H1 (cell line): Measurements from ENCODE around the gene MAGEA9B. TPM values are rescaled to one million over a fixed set of nuclear protein-coding genes. Genes with fewer than 3 reads are reported as not detected.

Experiments used
- CTCF ChIA-PET: fragments of 300-600 bp; sonication (Branson Sonifier 250); formaldehyde crosslinking; loops from one replicate; lab custom pipeline; 2021; ENCODE audit not compliant: partially characterized antibody; lab: Charles Lee
- POLR2A ChIA-PET: fragments of 300-600 bp; sonication (Branson Sonifier 250); formaldehyde crosslinking; loops from one replicate; lab custom pipeline; 2021; ENCODE audit warnings: inconsistent platforms; ENCODE audit not compliant: partially characterized antibody; lab: Charles Lee
- DNase-seq, 2 experiments: peaks; one replicate each; pipeline versions ENCODE4 v3.0.0 to v3.0.0-alpha.2; 2010 to 2022; ENCODE audit warnings: low spot score in 2 of 2, low read depth in 1 of 2, mixed read lengths in 1 of 2
- FAIRE-seq: peaks from 2 replicates; lab custom pipeline; 2011; peaks lifted over from hg19 to GRCh38; lab: Jason Lieb, UNC
- H2AFZ ChIP-seq: 2 replicates; pipeline ENCODE4 v1.8.1; 2012; ENCODE audit warnings: low read length, inconsistent platforms
- H2AK5ac ChIP-seq: 2 replicates; pipeline ENCODE4 v1.6.1; 2013; ENCODE audit warnings: low read depth, low read length
- H2BK120ac ChIP-seq: replicated peaks from 2 replicates; pipeline ENCODE3; 2013; ENCODE audit warnings: low read depth, low read length, inconsistent platforms
- H2BK12ac ChIP-seq: 2 replicates; pipeline ENCODE4 v1.6.1; 2013; ENCODE audit warnings: low read depth, low read length
- H2BK15ac ChIP-seq: 2 replicates; pipeline ENCODE4 v1.6.1; 2013; ENCODE audit warnings: low read length
- H2BK20ac ChIP-seq: 2 replicates; pipeline ENCODE4 v1.6.1; 2013; ENCODE audit warnings: low read length
- H2BK5ac ChIP-seq: 2 replicates; pipeline ENCODE4 v1.6.1; 2013; ENCODE audit warnings: low read depth, low read length
- H3K14ac ChIP-seq: 2 replicates; pipeline ENCODE4 v1.6.1; 2013; ENCODE audit warnings: inconsistent platforms; ENCODE audit not compliant: insufficient read length
- H3K18ac ChIP-seq: 2 replicates; pipeline ENCODE4 v1.6.1; 2013; ENCODE audit warnings: low read length; ENCODE audit errors: extremely low read depth
- H3K23ac ChIP-seq: 2 replicates; pipeline ENCODE4 v1.6.1; 2013; ENCODE audit warnings: inconsistent platforms; ENCODE audit not compliant: insufficient read length
- H3K23me2 ChIP-seq: 2 replicates; pipeline ENCODE4 v1.6.1; 2013; ENCODE audit warnings: low read depth, low read length
- H3K27ac ChIP-seq: 2 replicates; pipeline ENCODE4 v1.6.1; 2011; ENCODE audit warnings: low read depth, low read length, inconsistent platforms
- H3K27me3 ChIP-seq, 4 experiments: replicated peaks in 1 of 4; 1 replicate in 1 of 4; 2 replicates in 3 of 4; pipeline versions ENCODE4 v1.6.1 to v1.8.1; 2011 to 2013; ENCODE audit warnings: low read length in 3 of 4, mild to moderate bottlenecking in 3 of 4, inconsistent platforms in 2 of 4, mixed read lengths in 2 of 4, moderate library complexity in 1 of 4; ENCODE audit not compliant: control insufficient read depth in 3 of 4, insufficient read depth in 3 of 4; ENCODE audit errors: extremely low read depth in 1 of 4
- H3K36me3 ChIP-seq, 4 experiments: 2 replicates each; pipeline versions ENCODE4 v1.6.1 to v1.8.1; 2011 to 2013; ENCODE audit warnings: mild to moderate bottlenecking in 4 of 4, low read length in 3 of 4, moderate library complexity in 2 of 4, control low read depth in 1 of 4, inconsistent platforms in 1 of 4; ENCODE audit not compliant: insufficient read depth in 4 of 4, control insufficient read depth in 2 of 4
- H3K4ac ChIP-seq: replicated peaks from 2 replicates; pipeline ENCODE3; 2013; ENCODE audit warnings: low read length, low read depth, mixed read lengths, inconsistent platforms; ENCODE audit not compliant: insufficient read length
- H3K4me1 ChIP-seq, 4 experiments: replicated peaks in 1 of 4; 1 replicate in 1 of 4; 2 replicates in 3 of 4; pipeline versions ENCODE4 v1.6.1 to v1.8.1; 2011 to 2013; ENCODE audit warnings: low read length in 3 of 4, inconsistent platforms in 2 of 4, mixed read lengths in 1 of 4; ENCODE audit not compliant: insufficient read depth in 4 of 4, control insufficient read depth in 3 of 4
- H3K4me2 ChIP-seq, 2 experiments: 2 replicates each; pipeline versions ENCODE4 v1.6.1 to v1.8.1; 2011 to 2013; ENCODE audit warnings: low read depth in 2 of 2, low read length in 2 of 2, control low read depth in 1 of 2, inconsistent platforms in 1 of 2, mild to moderate bottlenecking in 1 of 2; ENCODE audit not compliant: insufficient read depth in 1 of 2
- H3K4me3 ChIP-seq, 4 experiments: fragments of 200-600, 300-600 bp in 1 of 4; sonication (generic), shearing (Covaris generic), sonication (Bioruptor Twin) in 1 of 4; 2 replicates each; pipeline versions ENCODE4 v1.5.1 to v1.8.1; 2011 to 2016; ENCODE audit warnings: low read length in 4 of 4, low read depth in 3 of 4, control low read depth in 2 of 4, inconsistent platforms in 2 of 4, mild to moderate bottlenecking in 2 of 4, mixed read lengths in 1 of 4, moderate library complexity in 1 of 4; ENCODE audit not compliant: insufficient read depth in 2 of 4; ENCODE audit errors: extremely low read depth in 1 of 4
- H3K56ac ChIP-seq: replicated peaks from 2 replicates; pipeline ENCODE3; 2013; ENCODE audit warnings: low read depth, mild to moderate bottlenecking, mixed read lengths, low read length, inconsistent platforms; ENCODE audit not compliant: insufficient read length
- H3K79me1 ChIP-seq: 2 replicates; pipeline ENCODE4 v1.6.1; 2013; ENCODE audit warnings: low read depth, low read length, control low read depth
- H3K79me2 ChIP-seq, 2 experiments: 2 replicates each; pipeline versions ENCODE4 v1.6.1 to v1.8.1; 2012 to 2013; ENCODE audit warnings: low read length in 2 of 2, mild to moderate bottlenecking in 2 of 2, inconsistent platforms in 1 of 2; ENCODE audit not compliant: insufficient read depth in 2 of 2, control insufficient read depth in 1 of 2
- H3K9ac ChIP-seq, 4 experiments: replicated peaks in 1 of 4; 1 replicate in 1 of 4; 2 replicates in 3 of 4; pipeline versions ENCODE4 v1.6.1 to v1.8.1; 2011 to 2013; ENCODE audit warnings: low read depth in 3 of 4, low read length in 3 of 4, control low read depth in 2 of 4, mild to moderate bottlenecking in 2 of 4, moderate library complexity in 2 of 4, inconsistent platforms in 1 of 4; ENCODE audit errors: extremely low read depth in 1 of 4
- H3K9me3 ChIP-seq, 2 experiments: 2 replicates each; pipeline versions ENCODE4 v1.6.1 to v1.8.1; 2012 to 2013; ENCODE audit warnings: mild to moderate bottlenecking in 2 of 2, moderate library complexity in 2 of 2, control low read depth in 1 of 2, inconsistent platforms in 1 of 2, low read depth in 1 of 2, low read length in 1 of 2, mixed read lengths in 1 of 2; ENCODE audit not compliant: insufficient read depth in 2 of 2
- H4K20me1 ChIP-seq, 2 experiments: replicated peaks in 1 of 2; 2 replicates each; pipeline versions ENCODE3 to v1.8.1; 2011 to 2013; ENCODE audit warnings: inconsistent platforms in 2 of 2, low read length in 2 of 2, mild to moderate bottlenecking in 1 of 2; ENCODE audit not compliant: insufficient read depth in 2 of 2, control insufficient read depth in 1 of 2
- H4K5ac ChIP-seq: 2 replicates; pipeline ENCODE4 v1.6.1; 2013; ENCODE audit warnings: low read length, low read depth, mixed read lengths, inconsistent platforms; ENCODE audit not compliant: insufficient read length
- H4K8ac ChIP-seq: 2 replicates; pipeline ENCODE4 v1.8.0; 2013; ENCODE audit warnings: mild to moderate bottlenecking, moderate library complexity, low read length, inconsistent platforms; ENCODE audit not compliant: insufficient read depth; ENCODE audit errors: extremely low read depth
- H4K91ac ChIP-seq: replicated peaks from 2 replicates; pipeline ENCODE3; 2013; ENCODE audit warnings: low read length, mixed read lengths, inconsistent platforms; ENCODE audit not compliant: insufficient read length
- ASH2L ChIP-seq: fragments of 200-600, 300-600 bp; sonication (generic); IDR thresholded peaks from one replicate; pipeline ENCODE4 v1.7.1; 2017; ENCODE audit warnings: low read length
- ATF3 ChIP-seq: IDR thresholded peaks from 2 replicates; pipeline ENCODE4 v1.6.1; 2011; ENCODE audit warnings: low read depth, mild to moderate bottlenecking, low read length; ENCODE audit not compliant: insufficient read depth
- BACH1 ChIP-seq: IDR thresholded peaks from 2 replicates; pipeline ENCODE4 v1.6.1; 2012; ENCODE audit warnings: low read length, improper control_type of control experiment
- BCL11A ChIP-seq, 2 experiments: IDR thresholded peaks; one replicate each; pipeline ENCODE4 v1.6.1; 2011; ENCODE audit warnings: low read depth in 2 of 2, low read length in 2 of 2, mild to moderate bottlenecking in 2 of 2
- CBX8 ChIP-seq: fragments of 300-800, 300-1000 bp; sonication (generic); IDR thresholded peaks from 2 replicates; pipeline ENCODE4 v1.7.1; 2016; ENCODE audit warnings: low read depth, low read length, borderline replicate concordance
- GABPA ChIP-seq: IDR thresholded peaks from 2 replicates; pipeline ENCODE4 v1.6.1; 2011; ENCODE audit warnings: mild to moderate bottlenecking, low read length, moderate library complexity, borderline replicate concordance; ENCODE audit not compliant: insufficient read depth
- GTF2F1 ChIP-seq: IDR thresholded peaks from 2 replicates; pipeline ENCODE4 v1.6.1; 2012; ENCODE audit warnings: low read depth, low read length, improper control_type of control experiment, borderline replicate concordance
- NRF1 ChIP-seq: IDR thresholded peaks from 2 replicates; pipeline ENCODE4 v1.6.1; 2011; ENCODE audit warnings: mild to moderate bottlenecking, low read depth, low read length, improper control_type of control experiment
- RXRA ChIP-seq: IDR thresholded peaks from 2 replicates; pipeline ENCODE4 v1.6.1; 2011; ENCODE audit warnings: low read depth, mild to moderate bottlenecking, low read length, moderate library complexity; ENCODE audit not compliant: insufficient read depth
- SIN3A ChIP-seq, 2 experiments: IDR thresholded peaks in 1 of 2; conservative IDR thresholded peaks in 1 of 2; 2 replicates each; pipeline ENCODE4 v1.6.1; 2011 to 2012; ENCODE audit warnings: low read length in 2 of 2, improper control_type of control experiment in 1 of 2, low read depth in 1 of 2, mild to moderate bottlenecking in 1 of 2
- SUZ12 ChIP-seq: fragments of 200-600 bp; sonication (generic); IDR thresholded peaks from 2 replicates; pipeline ENCODE4 v1.6.1; 2012; ENCODE audit warnings: mild to moderate bottlenecking, inconsistent platforms, low read length, moderate library complexity, mixed read lengths
- TAF1 ChIP-seq: IDR thresholded peaks from 2 replicates; pipeline ENCODE4 v1.6.1; 2011; ENCODE audit warnings: mild to moderate bottlenecking, low read depth, low read length
- TCF12 ChIP-seq: IDR thresholded peaks from 2 replicates; pipeline ENCODE4 v1.6.1; 2011; ENCODE audit warnings: low read depth, mild to moderate bottlenecking, low read length
- WGBS, 2 experiments: shearing (Covaris generic) in 1 of 2; methylation state at CpG; one replicate each; pipeline versions ENCODE4 v1.1.6 to v1.1.7; 2013 to 2015; ENCODE audit warnings: low lambda C conversion rate in 2 of 2, mixed read lengths in 2 of 2, inconsistent platforms in 1 of 2, low coverage in 1 of 2, missing lambda C conversion rate in 1 of 2; ENCODE audit not compliant: insufficient replicate concordance in 2 of 2, insufficient coverage in 1 of 2, insufficient read length in 1 of 2; ENCODE audit errors: extremely low coverage in 1 of 2, missing lambda C conversion rate in 1 of 2; 5-methylcytosine and 5-hydroxymethylcytosine counted together
- polyA plus RNA-seq, 7 experiments: library from polyadenylated mRNA; depleted of rRNA in 3 of 7; stranded (reverse) in 5 of 7; unstranded in 2 of 7; fragments of >200 nt in 5 of 7; fragments of 200-250 nt in 2 of 7; gene quantifications; 1 replicate in 5 of 7; 2 replicates in 1 of 7; 4 replicates in 1 of 7; pipeline versions ENCODE4 v1.2.1 to v1.2.3, GENCODE V29; 2011 to 2013; ENCODE audit warnings: missing spikeins in 2 of 7, mixed read lengths in 2 of 7
- total RNA-seq: library from RNA; stranded (reverse); fragmentation: NEBNext Ultra II Directional; extraction: Animal tissue kit (Norgen Biotek cat#: 25700); gene quantifications from 2 replicates; pipeline ENCODE4 v1.2.1, GENCODE V29; 2021

MAGEA9B gene
- total and polyA plus RNA-seq, 2 of the 8 experiments (the other 6 are each of a cell fraction or from before 2014, with no cell fraction given) = 0.06 TPM; not detected in 1

- Histone ChIP-seq H3K4me1 (peaks cover 0 to 11% (median 2%) of the 10 kb centered on the region in 4 experiments; a peak in 3 of 7 replicates), H3K4me3 (peak overlapping the region in 1 of 4 experiments; percentile 77; a peak in 2 of 8 replicates), H4K91ac (no peak overlapping the region), H2BK20ac (no peak overlapping the region), H4K20me1 (peaks cover 3 to 4% of the 10 kb centered on the region in 2 experiments), H3K79me2 (peaks cover 0 to 27% of the 10 kb centered on the region in 2 experiments; a peak in 2 of 4 replicates), H3K9ac (no peak overlapping the region), H3K18ac (no peak overlapping the region), H3K23ac (no peak overlapping the region), H2BK120ac (no peak overlapping the region), H2AK5ac (no peak overlapping the region), H4K5ac (no peak overlapping the region), H2AFZ (no peak overlapping the region), H4K8ac (no peak overlapping the region), H2BK15ac (no peak overlapping the region), H3K36me3 (no peaks in the 10 kb centered on the region), H3K56ac (no peak overlapping the region), H3K23me2 (peaks cover 4% of the 10 kb centered on the region; the same call in 1 of the 2 replicates), H2BK12ac (no peak overlapping the region), H3K4me2 (peak overlapping the region; percentile 73 to 75), H3K27ac (no peak overlapping the region), H3K27me3 (peaks cover 3 to 19% (median 8%) of the 10 kb centered on the region in 4 experiments; a peak in 5 of 7 replicates), H2BK5ac (no peak overlapping the region), H3K14ac (no peak overlapping the region), H3K4ac (no peak overlapping the region), H3K79me1 (no peaks in the 10 kb centered on the region), H3K9me3 (no peaks in the 10 kb centered on the region)
- TF ChIP-seq ASH2L (no peak), SUZ12 (no peak), RXRA (no peak), ATF3 (no peak), BACH1 (no peak), BCL11A (IDR thresholded peaks at IDR 0.05; ENCODE audit: low read depth in 2 of 2, low read length in 2 of 2) (no peak), GTF2F1 (no peak), CBX8 (no peak), TCF12 (no peak), TAF1 (no peak), SIN3A (conservative IDR thresholded peaks at IDR 0.05 in 1 of 2, IDR thresholded peaks at IDR 0.05 in 1 of 2; ENCODE audit: low read depth in 1 of 2, low read length in 2 of 2) (no peak), NRF1 (no peak), GABPA (no peak)
- POLR2A ChIA-PET = no interaction called here
- peak; percentile 42 for FAIRE-seq
- DNase-seq = no peak
- WGBS, 2 experiments = 84% methylated on average over 5 of the region's 5 CpGs; no CpG with 5 or more reads in 1 of the 2 experiments
- CTCF ChIA-PET = no interaction called here
Observed at GRCh38 chrX:149629730-149630387, 42.6 kb upstream of the MAGEA9B start.
